ENCODE measurements around the gene NEK5. TPM values are rescaled to one million over a fixed set of nuclear protein-coding genes. Genes with fewer than 3 reads are reported as not detected.

The NEK5 gene
- total RNA-seq, 1 donor from 2014 or later: 0.28 TPM

- Histone ChIP-seq H3K27ac (no peak overlapping the region), H2AFZ (replicated peaks) (peak overlapping the region; percentile 77), H3K4me3 (no peak overlapping the region), H3K79me2 (ENCODE audit: low read depth) (no peaks in the 10 kb centered on the region), H4K20me1 (ENCODE audit: low read depth) (no peaks in the 10 kb centered on the region), H3K27me3 (no peaks in the 10 kb centered on the region), H3F3A (ENCODE audit: low read depth) (no peaks in the 10 kb centered on the region), H3K9ac (no peak overlapping the region), H3K4me2 (no peak overlapping the region), H3K4me1 (no peaks in the 10 kb centered on the region), H3K36me3 (no peaks in the 10 kb centered on the region), H3K9me3 (ENCODE audit: low read depth) (no peaks in the 10 kb centered on the region)
- H3K27ac Mint-ChIP-seq: no peak overlapping the region
- no peaks in the 10 kb centered on the region for H3K9me3 Mint-ChIP-seq
- peak; percentile 8 for DNase-seq (ENCODE audit: low spot score)
- H3K27me3 Mint-ChIP-seq (ENCODE audit: insufficient read depth, low read depth): peaks cover 2% of the 10 kb centered on the region
- H3K36me3 Mint-ChIP-seq: no peaks in the 10 kb centered on the region
- TF ChIP-seq CTCF (IDR thresholded peaks at IDR 0.05) (no peak), EZH2 (IDR thresholded peaks at IDR 0.05) (no peak), EZH2phosphoT487 (IDR thresholded peaks at IDR 0.05) (no peak)
- no peak overlapping the region for H3K4me3 Mint-ChIP-seq
- H3K4me1 Mint-ChIP-seq: no peaks in the 10 kb centered on the region
Measured at GRCh38 chr13:52118595-52118994, 10.3 kb downstream of the NEK5 start.

GRCh38 chr13:52118095-52118494 lies 10.8 kb downstream of the NEK5 start:
- no peaks in the 10 kb centered on the region for H4K20me1 ChIP-seq (ENCODE audit: low read depth)
- Mint-ChIP-seq H3K27me3 (ENCODE audit: insufficient read depth, low read depth) (peaks cover 2% of the 10 kb centered on the region), H3K36me3 (no peaks in the 10 kb centered on the region)

GRCh38 chr13:52112591-52112990 lies 16.3 kb downstream of the NEK5 start:
- Mint-ChIP-seq H3K27me3 (ENCODE audit: insufficient read depth, low read depth) (no peaks in the 10 kb centered on the region), H3K27ac (no peak overlapping the region), H3K9me3 (peaks cover 3% of the 10 kb centered on the region), H3K36me3 (peaks cover 2% of the 10 kb centered on the region), H3K4me1 (peaks cover 3% of the 10 kb centered on the region), H3K4me3 (no peak overlapping the region)
- Histone ChIP-seq H3K4me3 (no peak overlapping the region), H3K79me2 (ENCODE audit: low read depth) (no peaks in the 10 kb centered on the region), H3K4me2 (no peak overlapping the region), H3K27ac (no peak overlapping the region), H3K36me3 (no peaks in the 10 kb centered on the region), H3K9ac (no peak overlapping the region), H3K4me1 (no peaks in the 10 kb centered on the region), H2AFZ (replicated peaks) (no peak overlapping the region), H3K9me3 (ENCODE audit: low read depth) (no peaks in the 10 kb centered on the region), H4K20me1 (ENCODE audit: low read depth) (no peaks in the 10 kb centered on the region), H3K27me3 (no peaks in the 10 kb centered on the region), H3F3A (ENCODE audit: low read depth) (no peaks in the 10 kb centered on the region)
- TF ChIP-seq EZH2phosphoT487 (IDR thresholded peaks at IDR 0.05) (no peak), EZH2 (IDR thresholded peaks at IDR 0.05) (no peak), CTCF (IDR thresholded peaks at IDR 0.05) (no peak)
- no peak for DNase-seq (ENCODE audit: low spot score)

More at GRCh38 chr13:52118095-52118494, 10.8 kb downstream of the NEK5 start:
- Histone ChIP-seq H3K27ac (no peak overlapping the region), H3K27me3 (no peaks in the 10 kb centered on the region), H3K9me3 (ENCODE audit: low read depth) (no peaks in the 10 kb centered on the region), H3K36me3 (no peaks in the 10 kb centered on the region), H2AFZ (replicated peaks) (no peak overlapping the region), H3K9ac (no peak overlapping the region), H3K4me3 (no peak overlapping the region), H3K4me1 (no peaks in the 10 kb centered on the region), H3F3A (ENCODE audit: low read depth) (no peaks in the 10 kb centered on the region), H3K4me2 (no peak overlapping the region), H3K79me2 (ENCODE audit: low read depth) (no peaks in the 10 kb centered on the region)
- DNase-seq (ENCODE audit: low spot score): no peak
- Mint-ChIP-seq H3K4me3 (no peak overlapping the region), H3K9me3 (no peaks in the 10 kb centered on the region), H3K4me1 (no peaks in the 10 kb centered on the region), H3K27ac (no peak overlapping the region)
- TF ChIP-seq EZH2phosphoT487 (IDR thresholded peaks at IDR 0.05): no peak
- no peak for TF ChIP-seq CTCF (IDR thresholded peaks at IDR 0.05)
- TF ChIP-seq EZH2 (IDR thresholded peaks at IDR 0.05): no peak
